ENCODE results near the gene C8G. TPM values are rescaled to one million over a fixed set of nuclear protein-coding genes. Genes with fewer than 3 reads are reported as not detected.

Gene C8G
- total and polyA plus RNA-seq, 2 of the 13 experiments (the other 11 are each of a cell fraction or from before 2014, with no cell fraction given), result 4.9 to 12.8 TPM

GRCh38 chr9:136968333-136969127, 23.5 kb downstream of the C8G start (continued):
- no peak for TF ChIP-seq FUBP1 (CRISPR knock-in tag; IDR thresholded peaks at IDR 0.05; ENCODE audit: borderline replicate concordance)
- no peak for TF ChIP-seq ZNF747 (CRISPR knock-in tag; IDR thresholded peaks at IDR 0.05; ENCODE audit: borderline replicate concordance)
- 0 out of 2 replicates have a peak, but pooled peaks have one; percentile 20 for TF ChIP-seq TFAP4 (IDR thresholded peaks at IDR 0.05; ENCODE audit: borderline replicate concordance, low read depth)

- no peaks in the 10 kb centered on the region for H3K79me2 ChIP-seq (ENCODE audit: insufficient read depth, low read length)
- no peaks in the 10 kb centered on the region for H4K20me1 ChIP-seq (ENCODE audit: insufficient read depth, low read length)
- no peak overlapping the region for H2AFZ ChIP-seq (ENCODE audit: low read length)
- POLR2A ChIA-PET, result interaction anchor here (0.8 kb wide), 1 partner anchor 31 kb away, joined by 3 read pairs; no protein-coding TSS in a partner anchor
- 55% methylated on average over 2 of the region's 17 CpGs for WGBS (ENCODE audit: low lambda C conversion rate)
- peaks cover 54% of the 10 kb centered on the region for H3K4me1 ChIP-seq (ENCODE audit: insufficient read depth, low read length)
- CTCF ChIA-PET (ENCODE audit: low intra/inter-chr PET ratio, low total read pairs), result no interaction called here
- in situ Hi-C loops (cut with HindIII; ENCODE audit: extremely low pct_ligation_motif_present, low pct_unique_long_range_greater_than_20kb), result no loop called here
- DNase-seq (ENCODE audit: low spot score), result no peak
- ATAC-seq, result peak; percentile 54
- FAIRE-seq, result no peak
- H3K36me3 ChIP-seq (replicated peaks in 1 of 2; ENCODE audit: control insufficient read depth in 1 of 2, insufficient read depth in 2 of 2, low read length in 2 of 2), result no peaks in the 10 kb centered on the region
- no peak overlapping the region for H3K4me2 ChIP-seq (ENCODE audit: low read depth, low read length)
- TF ChIP-seq TBL1XR1 (IDR thresholded peaks at IDR 0.05; ENCODE audit: borderline replicate concordance, low read length, partially characterized antibody) (no peak), MYC (CRISPR knock-in tag; IDR thresholded peaks at IDR 0.05; ENCODE audit: borderline replicate concordance) (peak; percentile 17; the same call in 1 of the 2 replicates), TFAP4 (IDR thresholded peaks at IDR 0.05; ENCODE audit: borderline replicate concordance, low read depth) (no peak), PCBP1 (IDR thresholded peaks at IDR 0.05; ENCODE audit: borderline replicate concordance, low read depth, low read length) (0 out of 2 replicates have a peak, but pooled peaks have one; percentile 62)
- no peak overlapping the region for H3K4me3 ChIP-seq (replicated peaks in 1 of 3; ENCODE audit: insufficient read depth in 1 of 3, low read depth in 2 of 3, low read length in 3 of 3)
- intact Hi-C loops (cut with micrococcal nuclease; ENCODE audit: unreplicated experiment), result loop anchor here (2.0 kb wide), 1 partner anchor 20 kb away; no protein-coding TSS in a partner anchor
- no TSS peak for BruUV-seq (replicated peaks)
- no peak overlapping the region for H3K27ac ChIP-seq (ENCODE audit: extremely low read length, insufficient read depth, low read length)
- no peak overlapping the region for H3K9ac ChIP-seq (ENCODE audit: insufficient read depth, low read depth, low read length)
- no peaks in the 10 kb centered on the region for H3K9me3 ChIP-seq (ENCODE audit: low read length)
- peaks cover 23 to 69% of the 10 kb centered on the region in 2 experiments for H3K27me3 ChIP-seq (ENCODE audit: control insufficient read depth in 1 of 2, insufficient read depth in 2 of 2, low read length in 2 of 2)
These were observed 24.1 kb downstream of the C8G start for GRCh38 chr9:136969150-136969549.
